Naive thymus-derived CD4-positive, alpha-beta T cell (primary cell): ENCODE results near the gene CYP2W1. TPM values are rescaled to one million over a fixed set of nuclear protein-coding genes. Genes with fewer than 3 reads are reported as not detected.

ENCODE experiments used
- ATAC-seq: fragments of 150-1000 bp; cut with Tn5 transposase; 2 replicates; pipeline ENCODE4 v1.10.0; 2021; ENCODE audit warnings: mild to moderate bottlenecking, moderate library complexity
- CTCF ChIA-PET: fragments of 350-600 bp; sonication (Branson Sonifier 250); formaldehyde crosslinking; loops from one replicate; lab custom pipeline; 2021; ENCODE audit warnings: antibody characterized with exemption; lab: Charles Lee
- POLR2A ChIA-PET: fragments of 350-600 bp; sonication (Branson Sonifier 250); formaldehyde crosslinking; loops from one replicate; lab custom pipeline; 2021; ENCODE audit warnings: antibody characterized with exemption, inconsistent platforms; lab: Charles Lee
- DNase-seq, 9 donors: peaks; one replicate each; pipeline versions ENCODE4 v3.0.0 to v3.0.0-alpha.2; 2020 to 2022; ENCODE audit warnings: mixed read lengths in 1 of 9
- H3K27ac ChIP-seq: one replicate; pipeline ENCODE4 v1.7.0; 2013; ENCODE audit warnings: mild to moderate bottlenecking, low read depth, low read length, moderate library complexity
- H3K27me3 ChIP-seq, 2 donors: one replicate each; pipeline ENCODE4 v1.7.0; 2013; ENCODE audit warnings: low read length in 2 of 2, mild to moderate bottlenecking in 2 of 2, moderate library complexity in 2 of 2; ENCODE audit not compliant: control insufficient read depth in 2 of 2, insufficient read depth in 2 of 2
- H3K36me3 ChIP-seq, 3 experiments: 1 replicate in 2 of 3; 2 replicates in 1 of 3; pipeline ENCODE4 v1.7.0; 2013; ENCODE audit warnings: low read length in 3 of 3, mild to moderate bottlenecking in 3 of 3, moderate library complexity in 1 of 3; ENCODE audit not compliant: insufficient read depth in 3 of 3, control insufficient read depth in 2 of 3
- H3K4me1 ChIP-seq, 2 donors: one replicate each; pipeline ENCODE4 v1.7.0; 2013; ENCODE audit warnings: low read length in 2 of 2, mild to moderate bottlenecking in 2 of 2, moderate library complexity in 1 of 2; ENCODE audit not compliant: control insufficient read depth in 2 of 2, insufficient read depth in 2 of 2
- H3K4me3 ChIP-seq: 2 replicates; pipeline ENCODE4 v1.7.0; 2013; ENCODE audit warnings: mild to moderate bottlenecking, low read length
- H3K9me3 ChIP-seq, 3 experiments: 1 replicate in 2 of 3; 2 replicates in 1 of 3; pipeline ENCODE4 v1.7.0; 2013; ENCODE audit warnings: low read length in 3 of 3; ENCODE audit not compliant: control insufficient read depth in 2 of 3
- H3K27ac Mint-ChIP-seq, 9 donors: one replicate each; pipeline ENCODE4 v1.8.0; 2020 to 2022; ENCODE audit warnings: mixed read lengths in 9 of 9, mild to moderate bottlenecking in 8 of 9, moderate library complexity in 5 of 9, inconsistent platforms in 2 of 9
- H3K27me3 Mint-ChIP-seq, 5 donors: one replicate each; pipeline ENCODE4 v1.8.0; 2021 to 2022; ENCODE audit warnings: mixed read lengths in 5 of 5, mild to moderate bottlenecking in 1 of 5
- H3K36me3 Mint-ChIP-seq, 5 donors: one replicate each; pipeline ENCODE4 v1.8.0; 2020 to 2022; ENCODE audit warnings: mixed read lengths in 5 of 5, mild to moderate bottlenecking in 3 of 5, inconsistent platforms in 1 of 5
- H3K4me1 Mint-ChIP-seq, 7 donors: one replicate each; pipeline ENCODE4 v1.8.0; 2020 to 2022; ENCODE audit warnings: mixed read lengths in 7 of 7, mild to moderate bottlenecking in 3 of 7, inconsistent platforms in 1 of 7
- H3K4me3 Mint-ChIP-seq, 10 donors: one replicate each; pipeline ENCODE4 v1.8.0; 2020 to 2022; ENCODE audit warnings: mild to moderate bottlenecking in 10 of 10, mixed read lengths in 10 of 10, moderate library complexity in 6 of 10, inconsistent platforms in 2 of 10
- H3K9me3 Mint-ChIP-seq, 11 donors: one replicate each; pipeline ENCODE4 v1.8.0; 2020 to 2022; ENCODE audit warnings: mixed read lengths in 11 of 11, mild to moderate bottlenecking in 4 of 11, inconsistent platforms in 1 of 11, moderate library complexity in 1 of 11
- intact Hi-C, 2 donors: fragments of 100-400 bp; cut with micrococcal nuclease; formaldehyde crosslinking; loops; one replicate each; pipeline ENCODE4 v1.15.1; 2023
- polyA plus RNA-seq, 2 donors: library from polyadenylated mRNA; unstranded; fragments of 300-500 nt; fragmentation: Illumina TruSeq; gene quantifications; one replicate each; pipeline ENCODE4 v1.2.3, GENCODE V29; 2021
- total RNA-seq, 6 experiments: library from RNA in 5 of 6; stranded (reverse) in 5 of 6; gene quantifications; 1 replicate in 5 of 6; 2 replicates in 1 of 6; pipeline ENCODE4 v1.2.3 and lab custom pipeline; 2021 to 2026

The CYP2W1 gene
- total and polyA plus RNA-seq, 7 experiments from 2014 or later = not detected

DNA sequence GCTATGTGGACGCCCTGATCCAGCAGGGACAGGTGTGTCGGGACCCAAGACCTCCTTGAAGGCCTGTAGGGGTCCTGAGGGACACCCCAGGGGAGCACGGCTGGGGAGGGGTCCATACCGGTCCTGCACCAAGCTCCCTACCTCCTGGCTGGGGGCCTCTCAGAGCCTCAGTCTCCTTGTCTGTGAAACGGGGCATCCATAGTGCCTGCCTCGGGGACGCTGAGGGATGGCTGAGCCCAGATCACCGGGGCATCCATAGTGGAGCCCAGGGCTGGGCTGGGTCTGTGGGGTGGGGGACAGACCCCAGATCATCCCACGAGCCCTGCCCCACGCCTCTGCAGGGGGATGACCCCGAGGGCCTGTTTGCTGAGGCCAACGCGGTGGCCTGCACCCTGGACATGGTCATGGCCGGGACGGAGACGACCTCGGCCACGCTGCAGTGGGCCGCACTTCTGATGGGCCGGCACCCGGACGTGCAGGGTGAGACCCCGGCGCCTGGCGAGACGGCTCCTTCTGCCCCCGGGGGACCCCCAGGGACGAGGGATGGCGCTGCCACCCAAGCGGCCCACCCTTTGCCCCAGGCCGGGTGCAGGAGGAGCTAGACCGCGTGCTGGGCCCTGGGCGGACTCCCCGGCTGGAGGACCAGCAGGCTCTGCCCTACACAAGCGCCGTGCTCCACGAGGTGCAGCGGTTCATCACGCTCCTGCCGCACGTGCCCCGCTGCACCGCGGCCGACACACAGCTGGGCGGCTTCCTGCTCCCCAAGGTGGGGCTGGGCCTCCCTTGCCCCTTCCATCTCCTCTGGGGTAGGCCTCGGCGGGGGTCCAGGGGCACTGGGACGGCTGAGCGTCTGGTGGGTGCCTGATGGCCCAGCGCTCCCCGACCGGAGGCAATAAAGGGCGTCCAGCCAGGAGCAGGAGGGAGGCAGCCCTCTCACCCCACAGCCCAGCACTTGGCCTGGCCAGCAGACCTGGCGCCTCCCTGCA, 4.1 kb downstream of the CYP2W1 start:
- H3K4me3 ChIP-seq = no peak overlapping the region
- Mint-ChIP-seq H3K36me3 (no peaks in the 10 kb centered on the region), H3K27ac (no peak overlapping the region), H3K4me1 (peaks cover 0 to 5% (median 0%) of the 10 kb centered on the region in 7 donors), H3K27me3 (peaks cover 0 to 9% (median 4%) of the 10 kb centered on the region in 5 donors), H3K9me3 (no peaks in the 10 kb centered on the region), H3K4me3 (no peak overlapping the region)
- intact Hi-C loops = no loop called here
- ChIA-PET POLR2A (no interaction called here), CTCF (no interaction called here)
- ATAC-seq (no peak), DNase-seq (no peak)
- H3K4me1 ChIP-seq = no peaks in the 10 kb centered on the region
- H3K9me3 ChIP-seq = no peaks in the 10 kb centered on the region
- no peaks in the 10 kb centered on the region for H3K36me3 ChIP-seq
- no peak overlapping the region for H3K27ac ChIP-seq
- H3K27me3 ChIP-seq = peaks cover 0 to 4% of the 10 kb centered on the region in 2 donors

DNA sequence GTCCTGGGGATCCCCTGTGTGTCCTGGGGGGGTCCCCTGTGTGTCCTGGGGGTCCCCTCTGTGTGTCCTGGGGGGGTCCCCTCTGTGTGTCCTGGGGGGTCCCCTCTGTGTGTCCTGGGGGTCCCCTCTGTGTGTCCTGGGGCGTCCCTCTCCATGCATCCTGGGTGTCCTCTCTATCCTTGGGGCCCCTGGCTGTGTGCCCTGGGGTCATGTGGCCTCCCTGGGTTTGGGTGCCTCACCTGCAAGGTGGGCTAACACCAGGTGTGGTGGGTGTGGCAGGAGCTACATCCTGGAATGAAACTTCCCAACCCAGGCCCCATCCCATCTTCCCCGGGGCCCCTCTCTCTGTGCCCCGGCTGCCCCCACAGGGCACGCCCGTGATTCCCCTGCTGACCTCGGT, 4.9 kb downstream of the CYP2W1 start:
- CTCF ChIA-PET = no interaction called here
- ATAC-seq (no peak), DNase-seq (no peak)
- intact Hi-C loops = no loop called here
- Mint-ChIP-seq H3K27me3 (peaks cover 0 to 9% (median 4%) of the 10 kb centered on the region in 5 donors), H3K4me3 (no peak overlapping the region), H3K36me3 (no peaks in the 10 kb centered on the region), H3K9me3 (no peaks in the 10 kb centered on the region), H3K4me1 (peaks cover under 1 to 5% (median under 1%) of the 10 kb centered on the region in 7 donors), H3K27ac (no peak overlapping the region)
- no peak overlapping the region for H3K4me3 ChIP-seq
- no peaks in the 10 kb centered on the region for H3K36me3 ChIP-seq
- H3K27ac ChIP-seq = no peak overlapping the region
- POLR2A ChIA-PET = interaction anchor here (0.9 kb wide), 1 partner anchor 12 kb away, joined by 3 read pairs; the partner anchor contains the start of gene COX19
- H3K27me3 ChIP-seq = peaks cover 0 to 4% of the 10 kb centered on the region in 2 donors
- peaks cover 0 to 2% of the 10 kb centered on the region in 2 donors for H3K4me1 ChIP-seq
- H3K9me3 ChIP-seq = no peaks in the 10 kb centered on the region

GRCh38 chr7:988426-988911, 5.5 kb downstream of the CYP2W1 start:
- H3K4me1 Mint-ChIP-seq = peaks cover 3 to 6% (median 5%) of the 10 kb centered on the region in 7 donors
- no peak overlapping the region for H3K4me3 Mint-ChIP-seq
- ATAC-seq = no peak
- no peaks in the 10 kb centered on the region for H3K36me3 Mint-ChIP-seq
- Histone ChIP-seq H3K4me3 (no peak overlapping the region), H3K4me1 (peaks cover 3 to 4% of the 10 kb centered on the region in 2 donors), H3K9me3 (no peaks in the 10 kb centered on the region), H3K27me3 (peaks cover 0 to 4% of the 10 kb centered on the region in 2 donors), H3K36me3 (no peaks in the 10 kb centered on the region), H3K27ac (no peak overlapping the region)
- DNase-seq = no peak
- ChIA-PET POLR2A (interaction anchor here (0.5 to 0.9 kb wide), 2 partner anchors 13 to 88 kb away, joined by 3 read pairs; partner anchors contain the start of gene COX19), CTCF (no interaction called here)
- H3K27ac Mint-ChIP-seq = no peak overlapping the region
- H3K9me3 Mint-ChIP-seq = no peaks in the 10 kb centered on the region
- intact Hi-C loops = no loop called here
- H3K27me3 Mint-ChIP-seq = peaks cover 0 to 9% (median 4%) of the 10 kb centered on the region in 5 donors

DNA sequence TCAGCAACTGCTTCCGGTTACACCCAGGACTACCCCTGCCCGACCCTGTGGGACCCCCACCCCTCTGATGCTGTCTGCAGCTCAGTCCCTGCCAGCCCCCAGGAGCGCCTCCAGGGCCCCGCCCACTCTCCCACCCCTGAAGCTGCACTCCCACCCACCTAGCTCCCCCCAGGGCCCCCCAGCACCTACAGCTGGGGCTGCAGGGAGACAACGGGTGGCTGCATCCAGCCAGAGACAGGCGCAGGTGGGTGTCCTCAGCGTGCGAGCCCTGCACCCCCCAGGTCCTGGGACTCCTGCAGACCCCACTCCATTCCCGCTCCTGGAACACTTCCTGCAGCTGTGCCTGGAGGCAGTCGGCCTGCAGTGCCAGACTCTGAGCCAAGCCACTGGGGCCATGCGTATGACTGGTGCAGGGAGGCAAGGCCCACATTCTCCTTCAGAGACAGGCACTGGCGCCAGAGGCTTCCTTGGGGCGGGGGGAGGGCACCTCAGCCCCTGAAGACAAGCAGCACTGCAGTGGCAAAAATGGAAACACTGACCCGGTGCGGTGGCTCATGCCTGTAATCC, 6.1 kb downstream of the CYP2W1 start:
- Histone ChIP-seq H3K4me3 (no peak overlapping the region), H3K4me1 (peaks cover 4 to 5% of the 10 kb centered on the region in 2 donors), H3K9me3 (no peaks in the 10 kb centered on the region), H3K27me3 (peaks cover 0 to 4% of the 10 kb centered on the region in 2 donors), H3K27ac (no peak overlapping the region), H3K36me3 (no peaks in the 10 kb centered on the region)
- H3K4me1 Mint-ChIP-seq = peaks cover 3 to 6% (median 5%) of the 10 kb centered on the region in 7 donors
- CTCF ChIA-PET = no interaction called here
- ATAC-seq (no peak), DNase-seq (no peak)
- H3K36me3 Mint-ChIP-seq = no peaks in the 10 kb centered on the region
- H3K9me3 Mint-ChIP-seq = no peaks in the 10 kb centered on the region
- intact Hi-C loops = no loop called here
- H3K27me3 Mint-ChIP-seq = peaks cover 0 to 9% (median 4%) of the 10 kb centered on the region in 5 donors
- no peak overlapping the region for H3K27ac Mint-ChIP-seq
- H3K4me3 Mint-ChIP-seq = no peak overlapping the region
- POLR2A ChIA-PET = interaction anchor here (0.5 kb wide), 1 partner anchor 88 kb away, joined by 3 read pairs; no protein-coding TSS in a partner anchor

DNA sequence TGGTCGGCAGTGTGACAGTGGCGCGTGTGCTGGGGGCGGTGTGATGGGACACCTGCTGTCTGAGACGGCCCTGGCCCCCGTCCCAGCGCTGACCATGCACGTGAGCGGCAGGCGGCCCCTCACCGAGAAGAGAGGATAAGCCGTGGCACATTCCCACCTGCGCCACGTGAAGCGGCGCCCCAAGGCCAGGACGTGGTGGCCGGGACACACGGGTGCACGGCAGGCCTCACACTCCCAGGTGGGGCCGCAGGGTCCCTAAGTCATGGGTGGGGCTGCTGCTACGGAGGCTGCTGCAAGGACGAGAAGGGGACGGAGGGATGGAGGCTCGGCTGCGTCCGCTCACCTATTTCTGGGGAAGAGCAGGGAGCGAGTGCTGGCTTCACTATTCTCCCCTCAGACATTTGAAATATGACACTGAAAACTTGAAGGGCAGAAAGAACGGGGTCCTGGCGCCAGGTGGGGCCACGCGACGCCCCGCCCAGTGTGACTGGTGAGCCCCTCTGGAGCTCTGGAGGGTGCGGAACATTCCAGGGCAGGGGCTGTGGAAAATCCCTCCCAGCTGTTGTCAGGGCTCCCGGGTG, 7.5 kb downstream of the CYP2W1 start:
- Mint-ChIP-seq H3K9me3 (no peaks in the 10 kb centered on the region), H3K27ac (no peak overlapping the region), H3K4me1 (peaks cover 3 to 6% (median 5%) of the 10 kb centered on the region in 7 donors), H3K36me3 (no peaks in the 10 kb centered on the region), H3K27me3 (peaks cover 0 to 9% (median 4%) of the 10 kb centered on the region in 5 donors), H3K4me3 (no peak overlapping the region)
- intact Hi-C loops = loop anchor here in 1 of 2 donors (5.0 kb wide), 2 partner anchors 37 to 57 kb away; no protein-coding TSS in a partner anchor
- no peak for ATAC-seq
- no peak overlapping the region for H3K4me3 ChIP-seq
- H3K36me3 ChIP-seq = no peaks in the 10 kb centered on the region
- ChIA-PET CTCF (interaction anchor here (7.5 kb wide), 1 partner anchor 75 kb away, joined by 170 read pairs; no protein-coding TSS in a partner anchor), POLR2A (no interaction called here)
- no peak for DNase-seq
- no peaks in the 10 kb centered on the region for H3K9me3 ChIP-seq
- H3K4me1 ChIP-seq = peaks cover 4 to 5% of the 10 kb centered on the region in 2 donors
- H3K27ac ChIP-seq = no peak overlapping the region
- peaks cover 0 to 4% of the 10 kb centered on the region in 2 donors for H3K27me3 ChIP-seq
